GM18508 (cell line): ENCODE data around the gene USP20.

ENCODE experiments used
- ATAC-seq: cut with Tn5 transposase; IDR thresholded peaks from one replicate; pipeline ENCODE4 v1.9.1; 2021; ENCODE audit warnings: moderate number of reproducible peaks; ENCODE audit not compliant: insufficient read depth, unreplicated experiment

The USP20 gene

DNA sequence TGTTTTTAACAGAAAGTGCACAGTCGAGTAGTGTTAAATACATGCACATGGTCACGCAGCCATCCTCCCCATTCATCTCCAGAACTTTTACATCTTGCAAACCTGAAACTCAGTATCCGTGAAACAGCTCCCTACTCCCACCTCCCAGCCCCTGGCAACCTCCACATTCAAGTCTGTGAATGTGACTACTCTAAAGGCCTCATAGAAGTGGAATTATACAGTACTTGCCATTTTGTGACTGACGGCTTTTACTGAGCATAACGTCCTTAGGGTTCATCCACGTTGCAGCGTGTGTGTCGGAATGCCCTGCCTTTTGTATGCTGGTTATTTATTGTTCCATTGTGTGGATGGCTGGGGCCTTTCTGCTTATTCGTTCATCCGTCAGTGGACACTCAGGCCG is 35.8 kb downstream of the USP20 start:
- ATAC-seq: no peak

DNA sequence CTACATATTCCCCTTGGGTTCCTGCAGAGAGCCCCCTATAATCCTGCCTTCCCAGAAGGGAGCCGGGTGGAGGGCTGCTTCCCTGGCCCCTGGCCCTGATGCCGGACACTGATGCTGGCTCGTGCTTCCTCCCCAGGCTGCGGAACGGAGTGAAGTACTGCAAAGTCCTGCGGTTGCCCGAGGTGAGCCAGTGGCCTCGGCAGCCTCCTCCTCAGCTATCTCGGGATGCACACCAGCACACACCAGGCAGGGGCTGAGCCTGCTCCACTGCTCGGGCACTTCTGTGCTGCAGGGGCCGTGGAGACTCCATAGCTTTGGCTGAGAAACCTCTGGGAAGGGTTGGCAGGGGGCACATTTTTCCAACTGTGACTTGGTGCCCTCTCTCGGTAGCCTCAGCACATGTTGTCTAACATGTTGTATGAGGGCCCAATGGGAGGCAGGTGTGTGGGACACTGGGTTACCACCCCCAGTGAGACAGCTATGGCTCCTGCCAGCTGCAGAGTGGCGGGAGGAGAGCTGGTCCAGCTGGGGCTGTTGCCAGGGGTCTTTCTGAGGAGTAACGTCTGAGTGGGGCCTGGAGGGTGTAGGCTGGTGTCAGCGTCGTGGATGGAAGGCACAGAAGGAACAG is 38.4 kb downstream of the USP20 start:
- no peak for ATAC-seq

DNA sequence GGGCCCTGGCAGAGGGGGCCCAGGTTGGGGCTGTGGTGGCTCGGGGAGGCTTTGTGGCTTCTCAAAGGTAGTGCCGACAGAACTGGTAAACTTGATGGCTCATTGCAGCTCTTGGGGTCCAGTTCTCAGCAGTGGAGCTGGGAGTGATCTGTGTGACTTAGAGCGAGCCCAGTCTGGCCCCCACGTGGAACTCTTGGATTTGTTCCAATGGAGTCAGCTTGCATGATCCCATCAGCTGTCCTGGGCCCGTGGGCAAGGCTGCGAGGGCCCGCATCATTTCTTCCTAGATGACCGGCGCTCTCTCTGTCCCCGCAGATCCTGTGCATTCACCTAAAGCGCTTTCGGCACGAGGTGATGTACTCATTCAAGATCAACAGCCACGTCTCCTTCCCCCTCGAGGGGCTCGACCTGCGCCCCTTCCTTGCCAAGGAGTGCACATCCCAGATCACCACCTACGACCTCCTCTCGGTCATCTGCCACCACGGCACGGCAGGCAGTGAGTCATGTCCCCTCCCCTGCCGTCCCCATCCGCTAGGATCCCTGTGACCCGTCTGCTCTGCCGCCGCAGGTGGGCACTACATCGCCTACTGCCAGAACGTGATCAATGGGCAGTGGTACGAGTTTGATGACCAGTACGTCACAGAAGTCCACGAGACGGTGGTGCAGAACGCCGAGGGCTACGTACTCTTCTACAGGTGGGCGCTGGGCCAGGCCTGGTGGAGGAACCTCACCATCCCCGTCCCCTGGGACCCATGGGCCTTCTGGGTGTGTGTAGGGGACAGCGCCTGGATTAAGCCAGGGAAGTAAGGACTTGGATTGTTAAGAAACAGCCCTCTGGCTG is 39.2 kb downstream of the USP20 start:
- ATAC-seq: no peak

DNA sequence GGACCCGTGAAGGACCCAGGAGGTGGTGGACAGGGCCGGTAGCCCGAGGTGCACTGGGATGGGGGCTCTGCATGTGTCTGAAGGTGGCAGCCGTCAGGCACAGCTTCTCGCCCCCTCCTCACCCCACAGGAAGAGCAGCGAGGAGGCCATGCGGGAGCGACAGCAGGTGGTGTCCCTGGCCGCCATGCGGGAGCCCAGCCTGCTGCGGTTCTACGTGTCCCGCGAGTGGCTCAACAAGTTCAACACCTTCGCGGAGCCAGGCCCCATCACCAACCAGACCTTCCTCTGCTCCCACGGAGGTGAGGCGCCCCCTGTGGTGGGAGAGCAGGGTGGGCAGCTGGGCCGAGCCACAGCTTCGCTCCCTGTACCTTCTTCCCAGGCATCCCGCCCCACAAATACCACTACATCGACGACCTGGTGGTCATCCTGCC is 39.9 kb downstream of the USP20 start:
- no peak for ATAC-seq

DNA sequence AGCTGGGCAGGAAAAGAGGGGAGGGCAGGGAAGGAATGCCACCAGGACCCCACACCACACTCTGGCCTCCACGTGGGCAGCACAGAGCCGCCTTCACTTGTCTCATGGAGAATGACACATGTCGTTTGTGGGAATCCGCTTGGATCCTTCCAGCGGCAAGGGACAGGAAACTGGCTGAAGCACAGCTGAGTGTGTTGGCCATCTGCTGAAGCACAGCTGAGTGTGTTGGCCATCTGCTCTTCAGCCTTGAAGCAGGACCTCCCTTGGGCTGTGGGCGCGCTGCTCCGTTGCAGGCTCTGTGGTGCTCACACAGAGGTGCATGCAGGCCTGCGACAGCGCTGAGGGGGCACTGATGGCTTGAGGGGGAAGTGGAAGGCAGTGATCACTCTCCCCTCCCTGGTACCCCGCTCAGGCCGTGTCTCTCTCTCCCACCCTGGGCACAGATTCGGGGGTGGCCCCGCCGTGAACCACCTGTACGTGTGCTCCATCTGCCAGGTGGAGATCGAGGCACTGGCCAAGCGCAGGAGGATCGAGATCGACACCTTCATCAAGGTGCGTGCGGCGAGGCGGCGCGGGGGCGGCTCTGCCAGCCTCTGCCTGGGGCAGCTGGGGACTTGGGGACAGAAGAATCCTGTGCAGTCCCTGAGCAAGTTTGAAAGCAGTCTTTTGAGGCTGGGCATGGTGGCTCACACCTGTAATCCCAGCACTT is 40.6 kb downstream of the USP20 start:
- no peak for ATAC-seq

DNA sequence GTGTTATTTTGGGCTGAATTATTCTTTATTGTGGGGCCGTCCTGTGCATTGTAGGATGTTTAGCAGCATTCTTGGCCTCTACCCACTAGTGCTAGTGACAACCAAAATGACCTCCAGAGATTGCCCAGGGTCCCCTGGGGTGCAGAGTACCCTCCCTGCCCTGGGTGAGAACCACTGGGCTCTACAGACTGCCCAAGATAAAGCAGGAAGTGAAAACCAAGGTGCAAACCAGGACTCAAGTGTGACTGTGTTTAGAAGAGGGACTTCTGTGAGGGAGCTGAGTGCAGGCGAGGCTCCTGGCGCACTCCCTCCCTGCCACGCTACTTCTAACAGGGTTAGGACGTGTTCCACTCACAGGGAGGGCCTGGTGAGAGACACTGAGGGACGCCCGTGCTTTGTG is 41.6 kb downstream of the USP20 start:
- ATAC-seq: no peak

DNA sequence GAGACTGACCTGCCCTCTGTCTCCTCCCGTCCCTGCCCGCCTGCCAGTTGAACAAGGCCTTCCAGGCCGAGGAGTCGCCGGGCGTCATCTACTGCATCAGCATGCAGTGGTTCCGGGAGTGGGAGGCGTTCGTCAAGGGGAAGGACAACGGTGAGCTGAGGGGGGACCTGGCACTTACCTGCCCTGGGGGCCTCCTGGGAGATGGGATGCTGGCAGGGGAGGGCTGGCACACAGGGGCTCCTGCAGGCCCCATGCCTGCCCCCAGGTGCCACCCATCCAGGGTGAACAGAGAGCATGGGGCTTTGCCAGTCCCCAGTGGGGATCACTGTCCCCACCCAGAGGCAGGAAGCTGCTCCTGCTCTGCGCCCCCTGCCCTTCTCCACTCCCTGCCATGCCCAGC is 43.0 kb downstream of the USP20 start:
- no peak for ATAC-seq

DNA sequence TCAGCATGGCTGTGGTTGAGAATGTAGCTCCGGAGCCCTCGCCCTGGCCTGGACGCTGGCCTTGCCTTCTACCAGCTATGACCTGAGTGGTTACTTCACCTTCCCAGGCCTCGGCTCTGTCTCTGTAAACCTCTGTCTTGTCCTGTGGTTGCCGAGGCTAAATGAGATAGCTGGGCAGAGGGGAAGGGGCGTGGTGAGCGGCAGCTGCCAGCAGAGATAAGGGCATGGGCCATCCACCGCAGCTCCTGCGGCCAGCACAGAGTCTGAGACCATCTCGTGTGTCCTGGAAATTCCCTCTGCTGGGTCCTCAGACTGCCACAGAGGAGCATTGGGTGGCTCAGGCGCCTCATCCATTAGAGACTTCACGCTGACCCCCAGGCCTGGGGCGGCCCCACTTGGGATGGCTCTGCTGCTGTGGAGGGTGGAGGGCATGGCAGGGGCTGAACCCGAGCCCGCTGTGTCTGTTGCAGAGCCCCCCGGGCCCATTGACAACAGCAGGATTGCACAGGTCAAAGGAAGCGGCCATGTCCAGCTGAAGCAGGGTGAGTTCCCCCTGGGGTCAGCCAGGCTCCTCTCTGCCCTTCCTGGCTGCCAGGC is 43.9 kb downstream of the USP20 start:
- ATAC-seq: no peak

DNA sequence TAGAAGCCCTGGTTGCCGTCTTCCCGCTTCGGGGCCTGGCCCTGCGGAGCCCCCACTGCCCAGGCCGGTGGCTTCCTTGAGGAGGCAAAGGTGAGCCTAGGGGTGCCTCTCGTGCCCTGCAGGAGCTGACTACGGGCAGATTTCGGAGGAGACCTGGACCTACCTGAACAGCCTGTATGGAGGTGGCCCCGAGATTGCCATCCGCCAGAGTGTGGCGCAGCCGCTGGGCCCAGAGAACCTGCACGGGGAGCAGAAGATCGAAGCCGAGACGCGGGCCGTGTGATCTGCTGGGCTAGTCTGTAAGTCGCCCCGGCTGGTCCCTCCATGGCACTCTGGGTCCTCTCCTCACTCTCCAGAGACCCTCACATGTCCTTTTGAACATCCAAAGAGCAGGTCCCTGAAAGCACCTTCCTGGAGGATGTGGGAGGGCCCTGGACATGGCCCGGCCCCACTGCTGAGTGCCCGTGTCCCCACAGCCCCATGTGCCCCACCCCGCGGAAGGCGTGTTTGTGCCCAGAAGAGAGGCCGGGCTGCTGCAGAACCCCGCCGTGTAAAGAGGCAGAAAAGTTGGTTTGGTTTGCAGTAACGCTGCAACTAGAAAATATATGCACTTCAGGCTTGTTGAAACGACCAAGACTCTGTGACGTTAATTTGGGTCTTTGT is 44.9 kb downstream of the USP20 start:
- ATAC-seq: no peak

DNA sequence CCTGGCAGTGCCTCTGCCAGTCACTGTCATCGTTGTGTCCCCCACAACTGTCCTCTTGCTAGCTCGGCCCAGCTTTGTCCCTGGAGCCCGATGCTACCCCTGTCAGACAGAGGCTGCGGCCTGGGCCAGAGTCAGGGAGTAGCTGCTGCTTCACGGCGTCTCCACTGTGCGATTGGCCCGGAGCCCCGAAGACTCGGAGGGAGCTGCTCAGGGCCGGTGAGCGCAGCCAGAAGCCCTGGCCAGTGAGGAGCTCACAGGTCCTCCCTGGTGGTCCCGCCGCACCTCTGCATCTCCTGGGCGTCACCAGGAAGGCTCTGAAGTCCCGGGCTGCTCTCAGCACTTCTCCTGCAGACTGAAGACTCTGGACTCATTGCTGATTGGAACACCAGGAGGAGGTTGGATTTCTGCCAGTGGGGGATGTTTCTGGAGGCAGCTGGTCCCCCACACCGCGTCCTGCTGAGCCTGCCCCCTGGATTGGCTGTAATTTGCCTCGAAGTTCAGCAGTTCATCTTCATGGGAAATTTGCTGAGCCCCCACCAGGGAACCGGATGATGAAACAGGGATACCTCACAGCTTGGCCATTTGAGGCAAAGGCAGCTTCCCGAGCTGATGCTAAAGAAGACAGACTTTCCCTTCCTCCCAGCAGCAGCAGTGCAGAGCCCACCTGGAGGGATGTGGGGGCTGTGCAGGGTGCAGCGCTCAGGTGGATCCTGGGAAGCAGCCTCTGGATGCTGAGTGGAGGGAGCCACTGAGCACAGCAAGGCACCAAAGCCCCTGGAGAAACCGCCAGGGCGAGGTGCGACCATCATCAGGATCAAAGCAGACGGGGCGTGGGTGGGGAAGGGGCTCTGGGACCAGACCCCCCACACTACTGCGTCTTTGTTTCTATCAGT is 45.6 kb downstream of the USP20 start:
- no peak for ATAC-seq

DNA sequence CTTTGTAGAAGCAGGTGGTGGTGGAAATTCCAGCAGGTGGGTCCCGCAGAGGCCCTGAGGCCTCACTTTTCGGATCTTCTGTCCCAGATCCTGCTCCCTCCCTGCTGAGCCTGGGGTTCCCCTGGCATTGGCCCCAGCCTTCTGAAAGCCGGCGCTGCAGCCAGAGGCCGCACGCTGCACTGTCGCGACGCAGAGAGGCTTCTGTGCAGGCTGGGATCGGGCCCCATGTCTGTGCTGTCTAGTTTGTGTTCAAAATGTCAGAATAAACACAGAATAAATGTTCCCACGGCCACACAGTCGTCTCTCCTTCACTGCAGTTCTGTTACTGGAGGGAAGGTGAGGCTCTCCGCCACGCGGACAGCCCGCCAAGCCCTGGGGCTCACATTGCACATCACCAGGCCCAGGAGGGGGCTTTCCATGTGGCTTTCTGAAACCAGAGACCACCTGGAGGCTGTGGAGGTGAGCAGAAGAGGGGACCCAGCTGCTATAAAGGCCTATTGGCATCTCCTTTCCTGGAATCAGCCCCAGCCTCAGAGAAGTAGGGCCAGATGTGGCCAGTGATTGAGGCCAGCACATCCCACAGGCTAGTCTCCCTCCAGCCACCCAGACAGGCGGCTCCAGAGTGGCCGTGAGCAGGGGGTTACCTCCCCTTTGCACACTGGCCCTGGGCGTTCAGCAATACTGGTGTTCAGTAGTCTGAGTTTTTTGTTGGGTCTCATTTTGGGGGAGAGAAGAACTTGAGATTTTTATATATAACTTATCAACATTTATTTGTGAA is 46.5 kb downstream of the USP20 start:
- ATAC-seq: no peak

DNA sequence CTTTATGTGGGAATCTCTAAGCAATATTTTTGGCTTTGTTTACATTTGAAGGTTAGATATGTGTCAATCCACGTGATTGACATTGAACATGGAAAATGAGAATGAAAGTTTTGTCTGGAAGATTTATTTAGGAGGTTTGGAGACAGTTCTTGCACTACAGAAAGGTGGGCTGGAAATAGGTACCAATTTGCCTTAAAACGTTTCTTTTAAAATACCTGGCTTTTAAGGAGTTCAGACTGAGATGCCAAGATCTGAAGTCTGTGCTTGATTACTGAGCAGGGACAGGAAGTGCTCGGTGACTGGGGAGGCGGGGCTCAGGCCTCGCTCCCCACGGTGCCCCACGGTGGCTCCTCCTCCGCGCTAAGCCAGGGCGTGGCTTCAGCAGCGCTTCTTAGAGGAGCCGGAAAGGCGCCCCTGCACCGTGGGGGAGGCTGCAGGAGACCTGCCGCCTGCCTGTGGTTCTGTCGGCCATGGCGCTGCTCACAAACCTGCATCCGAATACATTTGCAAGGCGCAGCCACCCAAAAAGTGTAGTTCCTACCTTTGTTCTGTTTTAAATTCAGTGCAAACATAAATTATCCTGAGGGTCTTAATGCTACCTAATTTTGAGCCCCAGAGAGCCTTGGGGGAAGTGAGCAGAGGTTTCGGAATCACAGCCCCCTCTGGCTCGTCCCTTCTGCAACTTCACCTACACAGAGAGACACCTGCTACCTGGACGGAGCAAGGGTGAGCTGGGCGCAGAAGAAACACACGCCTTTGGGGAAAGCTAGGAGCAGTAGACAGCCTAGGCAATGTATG is 49.2 kb downstream of the USP20 start:
- no peak for ATAC-seq

DNA sequence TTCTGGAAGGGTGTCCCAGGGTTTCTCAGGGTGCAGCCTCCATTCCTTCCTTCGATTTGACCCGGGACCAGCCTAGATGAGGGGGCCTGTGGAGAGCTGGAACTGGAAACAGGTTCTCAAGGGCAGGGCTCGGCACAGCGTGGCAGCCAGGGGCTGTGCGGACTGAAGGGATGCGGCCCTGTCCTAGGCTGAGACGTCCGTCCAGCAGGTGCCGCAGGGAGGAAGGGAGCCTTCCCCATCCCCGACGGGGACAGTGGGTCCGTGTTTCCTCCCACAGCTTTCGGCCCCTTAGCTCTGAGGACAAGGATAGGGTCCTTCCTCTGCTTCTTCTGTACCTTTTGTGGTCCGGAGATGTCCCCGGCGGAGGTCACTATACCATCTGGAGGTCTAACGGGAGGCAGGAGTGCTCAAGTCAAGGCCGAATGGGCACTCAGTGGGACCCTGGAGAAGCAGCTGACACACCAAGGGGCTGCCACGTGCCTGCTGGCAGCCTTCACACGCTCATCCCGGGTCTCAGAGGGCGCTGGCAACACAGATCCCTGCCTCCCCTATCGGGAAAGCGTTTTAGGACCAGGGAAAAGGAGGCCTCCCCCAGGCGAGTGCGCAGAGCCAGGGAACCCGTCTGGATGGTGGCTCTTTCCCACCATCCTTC is 49.9 kb downstream of the USP20 start:
- no peak for ATAC-seq

DNA sequence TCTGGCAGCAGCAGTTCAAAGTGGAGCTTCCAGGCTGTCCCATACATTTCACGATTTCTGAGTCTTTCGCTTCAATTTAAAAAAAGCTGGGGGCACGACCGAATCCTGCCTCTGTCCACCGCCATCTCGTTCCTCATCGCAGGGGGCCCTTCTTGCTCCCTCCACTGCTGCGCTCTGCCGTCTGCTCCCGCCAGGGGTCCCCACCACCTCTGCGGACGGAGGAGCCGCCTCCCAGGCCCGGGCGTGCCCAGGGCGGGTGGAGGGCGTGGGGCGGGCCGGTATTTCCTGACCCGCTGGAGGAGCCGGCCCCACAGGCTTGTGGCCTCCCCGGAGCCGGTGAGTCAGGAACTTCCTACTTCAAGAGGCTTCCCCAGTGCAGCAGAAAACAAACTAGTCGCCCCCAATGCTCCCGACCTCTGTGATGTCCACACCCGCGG is 50.4 kb downstream of the USP20 start:
- no peak for ATAC-seq

DNA sequence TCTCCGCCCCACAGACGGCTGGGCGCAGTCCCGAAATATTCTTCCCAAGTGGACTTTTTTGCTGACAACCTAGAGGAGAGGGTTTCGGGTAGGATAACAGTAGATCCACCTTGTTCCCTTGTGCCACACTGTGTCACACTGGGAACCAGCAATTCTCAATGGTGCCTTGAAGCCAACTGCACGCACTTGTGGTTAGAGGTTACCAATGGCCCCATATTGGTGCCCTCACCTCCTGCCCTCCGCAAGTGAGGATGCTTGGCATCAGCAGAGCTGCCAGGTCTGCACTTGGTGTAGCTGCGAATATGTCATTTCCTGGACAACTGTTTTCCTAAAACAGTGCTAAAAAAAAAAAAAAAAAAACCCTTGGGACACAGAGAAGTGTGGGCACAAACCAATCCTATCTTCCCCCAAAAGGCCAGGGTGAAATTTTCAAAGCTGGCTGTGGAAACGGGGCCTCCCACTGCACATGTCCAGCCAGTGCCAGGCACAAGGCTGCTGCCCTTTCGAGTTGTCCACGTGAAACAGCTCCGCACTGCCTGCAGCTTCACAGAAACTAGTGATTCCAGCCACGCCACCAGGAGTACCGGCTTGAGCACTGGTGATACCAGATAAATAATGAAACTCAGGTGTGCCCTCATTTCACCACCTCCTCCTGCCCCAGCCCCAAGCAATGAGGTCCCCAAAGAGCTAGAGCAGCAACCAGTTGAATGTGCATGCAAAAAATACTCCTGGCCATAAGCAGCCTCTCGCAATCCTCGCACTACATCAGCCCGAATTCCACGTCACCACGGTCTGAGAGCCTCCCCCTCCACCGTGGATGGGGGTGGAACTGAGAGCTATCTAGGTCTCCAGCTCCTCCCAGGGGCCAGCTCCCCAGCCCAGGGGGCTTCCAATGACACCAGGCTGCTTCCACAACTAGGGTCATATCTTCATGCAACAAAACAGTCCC is 51.2 kb downstream of the USP20 start:
- ATAC-seq: no peak
